Measurements from ENCODE around the gene MAML2.
A peak's percentile ranks its signal among the peaks of the same experiment; 100 is the strongest.
"Not testable (repeated sequence)": the region's sequence is repeated elsewhere in the genome, so short reads cannot be mapped to it uniquely, and the experiment has no call there.

MAML2 gene

GRCh38 chr11:96290031-96290430 is 53.0 kb downstream of the MAML2 start:
- Histone ChIP-seq H3K9me3 (ENCODE audit: control insufficient read depth, insufficient read depth, low read length) (no peaks in the 10 kb centered on the region), H3K27me3 (ENCODE audit: control insufficient read depth, insufficient read depth, low read length) (no peaks in the 10 kb centered on the region), H3K36me3 (ENCODE audit: control insufficient read depth, insufficient read depth, low read length) (no peaks in the 10 kb centered on the region), H3K4me1 (ENCODE audit: control insufficient read depth, insufficient read depth, low read length) (peaks cover 6% of the 10 kb centered on the region; the same call in 1 of the 2 replicates), H3K4me3 (ENCODE audit: low read depth, low read length) (no peak overlapping the region), H3K27ac (ENCODE audit: low read depth, low read length) (no peak overlapping the region), H3K9ac (ENCODE audit: low read depth, low read length) (no peak overlapping the region)

- no peaks in the 10 kb centered on the region for H3K36me3 ChIP-seq (ENCODE audit: control insufficient read depth, insufficient read depth, low read length)
- no peaks in the 10 kb centered on the region for H3K9me3 ChIP-seq (ENCODE audit: control insufficient read depth, insufficient read depth, low read length)
- H3K4me3 ChIP-seq (ENCODE audit: low read depth, low read length): no peak overlapping the region
- no peak overlapping the region for H3K9ac ChIP-seq (ENCODE audit: low read depth, low read length)
- H3K27me3 ChIP-seq (ENCODE audit: control insufficient read depth, insufficient read depth, low read length): no peaks in the 10 kb centered on the region
- H3K27ac ChIP-seq (ENCODE audit: low read depth, low read length): no peak overlapping the region
- no peaks in the 10 kb centered on the region for H3K4me1 ChIP-seq (ENCODE audit: control insufficient read depth, insufficient read depth, low read length)
These were observed 54.1 kb downstream of the MAML2 start for GRCh38 chr11:96288915-96289314.

DNA sequence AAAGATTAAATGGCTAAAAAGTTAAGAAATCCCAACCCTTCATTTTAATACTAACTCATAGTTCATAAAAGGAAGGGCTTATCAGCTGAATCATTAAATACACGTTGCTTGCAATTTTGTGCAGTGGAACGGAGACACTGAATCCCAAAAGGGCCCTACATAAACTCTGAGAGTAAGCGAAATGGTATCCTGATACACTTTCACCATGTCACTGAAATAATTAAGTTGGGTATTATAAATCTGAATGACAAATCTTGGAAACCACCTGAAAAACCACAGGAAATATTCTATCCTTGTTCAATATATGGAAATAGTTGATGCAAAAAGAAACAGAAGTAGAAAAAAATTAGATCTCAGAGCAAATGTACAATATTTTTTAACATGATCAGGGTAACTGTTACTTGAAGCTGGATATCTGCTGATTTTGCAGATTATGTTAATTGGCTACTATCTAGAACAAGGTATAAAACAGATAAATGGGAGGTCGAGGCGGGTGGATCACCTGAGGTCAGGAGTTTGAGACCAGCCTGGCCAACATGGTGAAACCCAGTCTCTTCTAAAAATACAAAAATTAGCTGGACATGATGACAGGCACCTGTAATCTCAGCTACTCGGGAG is 55.1 kb downstream of the MAML2 start:
- Histone ChIP-seq H3K27ac (ENCODE audit: low read depth, low read length) (no peak overlapping the region), H3K9me3 (ENCODE audit: control insufficient read depth, insufficient read depth, low read length) (no peaks in the 10 kb centered on the region), H3K9ac (ENCODE audit: low read depth, low read length) (no peak overlapping the region), H3K27me3 (ENCODE audit: control insufficient read depth, insufficient read depth, low read length) (no peaks in the 10 kb centered on the region), H3K4me1 (ENCODE audit: control insufficient read depth, insufficient read depth, low read length) (no peaks in the 10 kb centered on the region), H3K36me3 (ENCODE audit: control insufficient read depth, insufficient read depth, low read length) (no peaks in the 10 kb centered on the region), H3K4me3 (ENCODE audit: low read depth, low read length) (no peak overlapping the region)

- H3K9me3 ChIP-seq (ENCODE audit: control insufficient read depth, insufficient read depth, low read length); H3K9ac ChIP-seq (ENCODE audit: low read depth, low read length); H3K4me3 ChIP-seq (ENCODE audit: low read depth, low read length); H3K4me1 ChIP-seq (ENCODE audit: control insufficient read depth, insufficient read depth, low read length); H3K36me3 ChIP-seq (ENCODE audit: control insufficient read depth, insufficient read depth, low read length); H3K27me3 ChIP-seq (ENCODE audit: control insufficient read depth, insufficient read depth, low read length); H3K27ac ChIP-seq (ENCODE audit: low read depth, low read length): not testable (repeated sequence)
These were observed 57.0 kb downstream of the MAML2 start for GRCh38 chr11:96285985-96286384.

- Histone ChIP-seq H3K9ac (ENCODE audit: low read depth, low read length) (no peak overlapping the region), H3K9me3 (ENCODE audit: control insufficient read depth, insufficient read depth, low read length) (no peaks in the 10 kb centered on the region), H3K4me1 (ENCODE audit: control insufficient read depth, insufficient read depth, low read length) (peaks cover 14% of the 10 kb centered on the region), H3K27ac (ENCODE audit: low read depth, low read length) (no peak overlapping the region), H3K27me3 (ENCODE audit: control insufficient read depth, insufficient read depth, low read length) (no peaks in the 10 kb centered on the region), H3K4me3 (ENCODE audit: low read depth, low read length) (no peak overlapping the region), H3K36me3 (ENCODE audit: control insufficient read depth, insufficient read depth, low read length) (no peaks in the 10 kb centered on the region)
These were observed 58.1 kb downstream of the MAML2 start for GRCh38 chr11:96284917-96285316.

- Histone ChIP-seq H3K4me3 (ENCODE audit: low read depth, low read length) (no peak overlapping the region), H3K36me3 (ENCODE audit: control insufficient read depth, insufficient read depth, low read length) (no peaks in the 10 kb centered on the region), H3K9ac (ENCODE audit: low read depth, low read length) (no peak overlapping the region), H3K27ac (ENCODE audit: low read depth, low read length) (no peak overlapping the region), H3K27me3 (ENCODE audit: control insufficient read depth, insufficient read depth, low read length) (no peaks in the 10 kb centered on the region), H3K9me3 (ENCODE audit: control insufficient read depth, insufficient read depth, low read length) (no peaks in the 10 kb centered on the region), H3K4me1 (ENCODE audit: control insufficient read depth, insufficient read depth, low read length) (peaks cover 19% of the 10 kb centered on the region)
These were observed 58.6 kb downstream of the MAML2 start for GRCh38 chr11:96284401-96284800.

GRCh38 chr11:96282625-96283220 is 60.3 kb downstream of the MAML2 start:
- no peak overlapping the region for H3K9ac ChIP-seq (ENCODE audit: low read depth, low read length)
- H3K27me3 ChIP-seq (ENCODE audit: control insufficient read depth, insufficient read depth, low read length): no peaks in the 10 kb centered on the region
- no peak overlapping the region for H3K4me3 ChIP-seq (ENCODE audit: low read depth, low read length)
- H3K27ac ChIP-seq (ENCODE audit: low read depth, low read length): no peak overlapping the region
- peaks cover 35% of the 10 kb centered on the region for H3K4me1 ChIP-seq (ENCODE audit: control insufficient read depth, insufficient read depth, low read length)
- no peaks in the 10 kb centered on the region for H3K36me3 ChIP-seq (ENCODE audit: control insufficient read depth, insufficient read depth, low read length)
- no peaks in the 10 kb centered on the region for H3K9me3 ChIP-seq (ENCODE audit: control insufficient read depth, insufficient read depth, low read length)

- Histone ChIP-seq H3K27me3 (ENCODE audit: control insufficient read depth, insufficient read depth, low read length) (no peaks in the 10 kb centered on the region), H3K9ac (ENCODE audit: low read depth, low read length) (no peak overlapping the region), H3K36me3 (ENCODE audit: control insufficient read depth, insufficient read depth, low read length) (no peaks in the 10 kb centered on the region), H3K4me1 (ENCODE audit: control insufficient read depth, insufficient read depth, low read length) (peaks cover 35% of the 10 kb centered on the region), H3K4me3 (ENCODE audit: low read depth, low read length) (peak overlapping the region; percentile 10; the same call in 1 of the 2 replicates), H3K27ac (ENCODE audit: low read depth, low read length) (peak overlapping the region; percentile 37), H3K9me3 (ENCODE audit: control insufficient read depth, insufficient read depth, low read length) (no peaks in the 10 kb centered on the region)
These were observed 62.6 kb downstream of the MAML2 start for GRCh38 chr11:96280444-96280843.

GRCh38 chr11:96279896-96280290 is 63.1 kb downstream of the MAML2 start:
- no peak overlapping the region for H3K9ac ChIP-seq (ENCODE audit: low read depth, low read length)
- peaks cover 35% of the 10 kb centered on the region for H3K4me1 ChIP-seq (ENCODE audit: control insufficient read depth, insufficient read depth, low read length)
- peak overlapping the region; percentile 32 for H3K27ac ChIP-seq (ENCODE audit: low read depth, low read length)
- no peaks in the 10 kb centered on the region for H3K9me3 ChIP-seq (ENCODE audit: control insufficient read depth, insufficient read depth, low read length)
- peak overlapping the region; percentile 10; the same call in 1 of the 2 replicates for H3K4me3 ChIP-seq (ENCODE audit: low read depth, low read length)
- no peaks in the 10 kb centered on the region for H3K36me3 ChIP-seq (ENCODE audit: control insufficient read depth, insufficient read depth, low read length)
- H3K27me3 ChIP-seq (ENCODE audit: control insufficient read depth, insufficient read depth, low read length): no peaks in the 10 kb centered on the region

- Histone ChIP-seq H3K4me3 (ENCODE audit: low read depth, low read length) (no peak overlapping the region), H3K9ac (ENCODE audit: low read depth, low read length) (no peak overlapping the region), H3K4me1 (ENCODE audit: control insufficient read depth, insufficient read depth, low read length) (peaks cover 35% of the 10 kb centered on the region), H3K9me3 (ENCODE audit: control insufficient read depth, insufficient read depth, low read length) (no peaks in the 10 kb centered on the region), H3K36me3 (ENCODE audit: control insufficient read depth, insufficient read depth, low read length) (no peaks in the 10 kb centered on the region), H3K27me3 (ENCODE audit: control insufficient read depth, insufficient read depth, low read length) (no peaks in the 10 kb centered on the region), H3K27ac (ENCODE audit: low read depth, low read length) (peak overlapping the region; percentile 32)
These were observed 63.7 kb downstream of the MAML2 start for GRCh38 chr11:96279018-96279895.

Measured in HUES48 (cell line).